HG02852 (cell line): ENCODE data around the gene LMAN2.
"Not testable (repeated sequence)": the region's sequence is repeated elsewhere in the genome, so short reads cannot be mapped to it uniquely, and the experiment has no call there.

ENCODE experiments used
- ATAC-seq: cut with Tn5 transposase; IDR thresholded peaks from one replicate; pipeline ENCODE4 v1.9.1; 2021; ENCODE audit warnings: mild to moderate bottlenecking, moderate library complexity; ENCODE audit not compliant: unreplicated experiment

LMAN2 gene

GRCh38 chr5:177366528-177367322 lies 15.3 kb upstream of the LMAN2 start:
- ATAC-seq, result no peak

DNA sequence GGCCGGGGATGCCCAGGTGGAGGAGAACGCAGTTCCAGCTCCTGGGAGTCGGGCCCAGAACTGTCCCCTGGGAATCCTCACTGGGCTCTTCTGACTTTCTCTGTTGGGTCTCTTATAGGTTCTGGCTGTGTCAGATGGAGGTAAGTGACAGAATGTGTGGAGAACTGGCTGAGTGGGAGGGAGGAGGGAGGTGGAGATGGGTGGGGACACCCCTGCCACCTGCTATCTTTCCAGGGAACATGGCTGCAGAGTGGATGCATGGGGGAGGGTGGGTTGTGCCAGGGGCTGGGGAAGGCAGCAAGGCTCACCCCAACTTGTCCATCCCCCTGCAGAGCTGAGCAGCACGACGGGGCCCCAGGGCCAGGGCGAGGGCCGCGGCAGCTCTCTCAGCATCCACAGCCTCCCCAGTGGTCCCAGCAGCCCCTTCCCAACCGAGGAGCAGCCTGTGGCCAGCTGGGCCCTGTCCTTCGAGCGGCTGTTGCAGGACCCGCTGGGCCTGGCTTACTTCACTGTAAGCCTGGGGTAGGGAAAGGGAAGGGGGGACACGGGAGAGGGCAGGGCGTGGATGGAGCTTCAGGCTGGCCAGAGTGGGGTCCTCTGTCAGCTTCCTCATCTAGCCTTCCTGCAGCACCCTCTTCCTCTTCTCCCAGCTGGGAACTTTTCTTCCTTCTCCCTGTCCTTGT lies 14.5 kb upstream of the LMAN2 start:
- no peak for ATAC-seq

- ATAC-seq, result peak; percentile 33
Observed at GRCh38 chr5:177364159-177364962, 12.9 kb upstream of the LMAN2 start.

GRCh38 chr5:177363565-177363964 lies 12.1 kb upstream of the LMAN2 start:
- no peak for ATAC-seq

GRCh38 chr5:177362610-177363507 lies 11.4 kb upstream of the LMAN2 start:
- peak; percentile 49 for ATAC-seq

- no peak for ATAC-seq
Observed at GRCh38 chr5:177362292-177362609, 10.8 kb upstream of the LMAN2 start.

DNA sequence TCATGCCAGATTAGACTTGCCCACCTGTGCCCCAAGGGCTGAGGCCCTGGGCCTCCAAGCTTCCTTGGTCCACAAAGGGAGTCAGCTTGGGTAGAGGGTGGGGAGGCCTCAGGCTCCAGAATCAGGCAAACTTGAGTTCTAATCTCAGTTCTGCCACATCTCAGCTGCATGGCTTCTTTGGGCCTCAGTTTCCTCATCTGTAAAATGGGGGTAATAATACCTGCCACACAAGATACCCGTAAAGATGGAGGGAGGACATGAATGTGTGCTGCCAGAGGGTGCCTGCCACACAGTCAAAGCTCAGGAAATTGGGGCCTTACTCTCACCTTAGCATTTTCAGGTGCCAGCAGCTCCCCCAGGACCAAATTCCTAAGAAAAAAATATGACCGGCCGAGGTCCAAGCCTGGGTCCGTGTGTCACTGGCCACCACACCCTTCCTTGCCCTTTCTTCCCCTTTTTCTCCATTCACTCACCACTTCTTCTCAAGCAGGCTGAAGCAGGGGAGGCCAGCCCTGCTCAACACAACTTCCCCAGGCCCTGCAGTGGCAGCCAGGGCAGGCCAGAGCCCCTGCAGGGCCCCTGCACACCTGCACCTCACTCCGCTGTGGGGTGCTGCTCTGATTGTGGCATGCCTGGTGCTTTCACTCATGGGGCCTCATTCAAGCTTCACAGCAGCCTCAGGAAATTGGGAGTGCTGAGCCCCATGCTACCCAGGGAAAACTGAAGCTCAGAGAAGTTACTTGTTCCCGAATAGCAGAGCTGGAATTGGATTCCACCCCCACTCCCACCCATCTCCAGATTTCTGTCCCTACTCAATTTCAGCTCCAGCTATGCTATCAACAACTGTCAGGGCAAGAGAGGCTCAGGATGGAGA lies 10.2 kb upstream of the LMAN2 start:
- ATAC-seq, result no peak

DNA sequence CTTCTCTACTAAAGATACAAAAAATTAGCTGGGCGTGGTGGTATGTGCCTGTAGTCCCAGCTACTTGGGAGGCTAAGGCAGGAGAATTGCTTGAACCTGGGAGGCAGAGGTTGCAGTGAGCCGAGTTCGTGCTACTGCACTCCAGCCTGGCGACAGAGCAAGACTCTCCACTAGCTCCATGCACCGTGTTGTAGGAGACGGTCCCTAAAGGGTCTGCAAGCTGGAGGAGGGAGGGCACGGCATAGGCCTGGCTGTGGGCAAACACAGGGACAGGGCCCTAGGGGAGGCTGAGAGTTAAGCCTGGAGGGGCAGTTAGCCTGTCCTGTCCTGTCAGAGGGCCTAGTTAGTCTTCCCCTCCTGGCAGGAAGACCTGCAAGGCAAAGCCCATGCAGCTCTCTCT lies 9.3 kb upstream of the LMAN2 start:
- not testable (repeated sequence) for ATAC-seq

- ATAC-seq, result no peak
Observed at GRCh38 chr5:177359860-177360259, 8.4 kb upstream of the LMAN2 start.

- no peak for ATAC-seq
Observed at GRCh38 chr5:177359451-177359851, 8.0 kb upstream of the LMAN2 start.

- no peak for ATAC-seq
Observed at GRCh38 chr5:177358370-177358819, 6.9 kb upstream of the LMAN2 start.

GRCh38 chr5:177357459-177358351 lies 6.2 kb upstream of the LMAN2 start, which contains the start of gene RGS14:
TSS of gene RGS14 (plus strand) at chr5:177357924. CDS start at chr5:177358025, 101 bp downstream.
- ATAC-seq, result peak; percentile 94

DNA sequence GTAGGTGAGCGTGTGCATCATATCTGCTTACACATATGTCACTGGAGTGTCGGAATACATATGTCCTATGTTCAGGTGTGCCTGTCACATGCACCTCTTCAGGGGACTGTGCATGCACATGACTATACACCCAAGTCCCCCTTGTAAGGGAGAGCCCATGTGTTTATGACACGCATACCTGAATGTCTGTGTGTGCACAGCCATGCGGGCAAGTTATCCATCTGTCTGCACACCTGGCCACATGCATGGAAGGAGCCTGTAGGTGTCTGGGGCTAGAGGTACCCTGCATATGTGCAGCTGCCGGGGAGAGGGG lies 5.6 kb upstream of the LMAN2 start:
- no peak for ATAC-seq

DNA sequence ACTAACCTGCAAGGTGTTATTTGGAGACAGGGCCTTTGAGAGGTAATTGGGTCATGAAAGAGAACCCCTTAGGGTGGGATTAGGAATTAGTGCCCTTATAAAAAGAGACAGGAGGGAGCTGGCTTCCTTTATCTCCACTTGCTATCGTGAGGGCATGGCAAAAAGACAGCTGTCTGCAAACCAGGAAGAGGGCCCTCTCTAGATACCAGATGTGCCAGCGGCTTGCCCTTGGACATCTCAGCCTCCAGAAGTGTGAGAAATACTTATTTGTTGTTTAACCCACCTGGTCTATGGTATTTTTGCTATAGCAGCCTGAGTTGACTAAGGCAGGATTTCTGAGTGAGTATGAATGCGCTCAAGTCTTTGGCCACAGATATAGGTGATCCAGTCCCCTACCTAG lies 5.3 kb upstream of the LMAN2 start:
- no peak for ATAC-seq

DNA sequence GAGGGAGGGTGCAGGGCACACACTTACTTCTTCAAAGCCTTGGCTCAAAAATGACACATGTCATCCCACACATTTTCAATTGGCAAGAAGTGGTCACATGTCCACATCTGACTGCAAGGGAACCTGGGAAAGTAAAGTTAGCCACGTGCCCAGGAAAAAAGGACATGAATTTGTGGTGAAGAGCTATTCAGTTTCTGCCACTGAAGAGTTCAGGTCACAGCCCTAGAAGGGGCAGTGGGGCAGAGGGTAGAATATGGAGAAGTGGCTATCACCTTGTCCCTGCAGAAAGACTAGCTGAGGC lies 4.3 kb upstream of the LMAN2 start:
- no peak for ATAC-seq

GRCh38 chr5:177355162-177355867 lies 3.8 kb upstream of the LMAN2 start:
- ATAC-seq, result no peak

DNA sequence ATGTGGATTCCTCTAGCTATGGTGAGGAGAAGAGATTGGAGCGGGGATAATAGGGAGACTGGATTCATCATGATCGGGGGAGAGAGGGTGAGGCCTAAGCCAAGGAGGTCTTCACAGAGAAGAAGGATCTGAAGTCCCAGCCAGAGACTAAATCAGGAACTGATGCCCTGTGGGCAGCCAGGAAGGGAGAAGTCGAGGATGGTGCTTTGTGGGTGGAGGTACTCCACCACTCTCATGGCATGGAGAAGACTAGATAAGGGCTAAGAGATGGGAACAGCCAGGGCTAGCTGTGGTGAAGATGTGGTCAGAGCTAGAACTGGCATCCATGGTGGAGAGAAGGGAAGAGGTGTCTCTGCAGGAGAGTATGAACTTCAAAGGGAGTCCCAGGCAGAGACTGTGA lies 3.2 kb upstream of the LMAN2 start:
- no peak for ATAC-seq

- ATAC-seq, result no peak
Observed at GRCh38 chr5:177354256-177354655, 2.8 kb upstream of the LMAN2 start.
